Measurements from ENCODE around the gene SLC4A4. TPM values are rescaled to one million over a fixed set of nuclear protein-coding genes. Genes with fewer than 3 reads are reported as not detected.

The SLC4A4 gene
- total RNA-seq, 5 donors from 2014 or later (not counting 1 experiment from before 2014, with no cell fraction given): 0.76 to 3.2 (median 1.5) TPM

GRCh38 chr4:71307729-71308128 is 31.1 kb upstream of the SLC4A4 start:
- DNase-seq (no peak), ATAC-seq (replicated peaks in 1 of 4) (no peak)
- Mint-ChIP-seq H3K27ac (no peak overlapping the region), H3K9me3 (peaks cover 6 to 9% (median 7%) of the 10 kb centered on the region in 3 donors), H3K4me3 (no peak overlapping the region), H3K27me3 (peaks cover 3 to 4% of the 10 kb centered on the region in 2 donors), H3K36me3 (no peaks in the 10 kb centered on the region), H3K4me1 (no peaks in the 10 kb centered on the region)
- ChIA-PET POLR2A (no interaction called here), CTCF (interaction anchor here in 1 of 2 donors (0.5 kb wide), 1 partner anchor 63 kb away, joined by 3 read pairs; no protein-coding TSS in a partner anchor)
- H3K27ac ChIP-seq (ENCODE audit: low read length): no peak overlapping the region
- H3K36me3 ChIP-seq (ENCODE audit: control insufficient read depth in 2 of 2, extremely low read depth in 1 of 2, insufficient read depth in 1 of 2, low read length in 1 of 2): no peaks in the 10 kb centered on the region
- H3K27me3 ChIP-seq (replicated peaks in 1 of 2; ENCODE audit: control insufficient read depth in 2 of 2, extremely low read depth in 1 of 2, insufficient read depth in 2 of 2, low read length in 1 of 2): peaks cover 0 to 6% of the 10 kb centered on the region in 2 experiments
- H3K4me1 ChIP-seq (ENCODE audit: control insufficient read depth in 1 of 2, extremely low read depth in 1 of 2, insufficient read depth in 2 of 2, low read length in 2 of 2): no peaks in the 10 kb centered on the region
- H3K4me3 ChIP-seq (ENCODE audit: control insufficient read depth in 1 of 2, extremely low read depth in 1 of 2, low read length in 1 of 2): no peak overlapping the region
- H3K9me3 ChIP-seq: no peaks in the 10 kb centered on the region
- WGBS (ENCODE audit: insufficient coverage): 100% methylated on average over 1 of the region's 2 CpGs

GRCh38 chr4:71322425-71322824 is 16.4 kb upstream of the SLC4A4 start:
- DNase-seq (no peak), ATAC-seq (replicated peaks in 1 of 4) (no peak)
- H3K4me3 Mint-ChIP-seq: no peak overlapping the region
- H3K9me3 Mint-ChIP-seq: no peaks in the 10 kb centered on the region
- 83% methylated on average over 1 of the region's 3 CpGs for WGBS (ENCODE audit: insufficient coverage)
- no peaks in the 10 kb centered on the region for H3K4me1 Mint-ChIP-seq
- Histone ChIP-seq H3K9me3 (no peaks in the 10 kb centered on the region), H3K27ac (ENCODE audit: low read length) (no peak overlapping the region), H3K27me3 (replicated peaks in 1 of 2; ENCODE audit: control insufficient read depth in 2 of 2, extremely low read depth in 1 of 2, insufficient read depth in 2 of 2, low read length in 1 of 2) (no peaks in the 10 kb centered on the region), H3K4me3 (ENCODE audit: control insufficient read depth in 1 of 2, extremely low read depth in 1 of 2, low read length in 1 of 2) (no peak overlapping the region), H3K4me1 (ENCODE audit: control insufficient read depth in 1 of 2, extremely low read depth in 1 of 2, insufficient read depth in 2 of 2, low read length in 2 of 2) (no peaks in the 10 kb centered on the region), H3K36me3 (ENCODE audit: control insufficient read depth in 2 of 2, extremely low read depth in 1 of 2, insufficient read depth in 1 of 2, low read length in 1 of 2) (no peaks in the 10 kb centered on the region)
- ChIA-PET CTCF (no interaction called here), POLR2A (no interaction called here)
- no peaks in the 10 kb centered on the region for H3K27me3 Mint-ChIP-seq
- no peaks in the 10 kb centered on the region for H3K36me3 Mint-ChIP-seq
- no peak overlapping the region for H3K27ac Mint-ChIP-seq

GRCh38 chr4:71333368-71333767 is 5.5 kb upstream of the SLC4A4 start:
- Histone ChIP-seq H3K27ac (ENCODE audit: low read length) (no peak overlapping the region), H3K4me3 (ENCODE audit: control insufficient read depth in 1 of 2, extremely low read depth in 1 of 2, low read length in 1 of 2) (no peak overlapping the region), H3K36me3 (ENCODE audit: control insufficient read depth in 2 of 2, extremely low read depth in 1 of 2, insufficient read depth in 1 of 2, low read length in 1 of 2) (no peaks in the 10 kb centered on the region), H3K9me3 (no peaks in the 10 kb centered on the region), H3K4me1 (ENCODE audit: control insufficient read depth in 1 of 2, extremely low read depth in 1 of 2, insufficient read depth in 2 of 2, low read length in 2 of 2) (no peaks in the 10 kb centered on the region), H3K27me3 (replicated peaks in 1 of 2; ENCODE audit: control insufficient read depth in 2 of 2, extremely low read depth in 1 of 2, insufficient read depth in 2 of 2, low read length in 1 of 2) (peaks cover 0 to 3% of the 10 kb centered on the region in 2 experiments)
- Mint-ChIP-seq H3K36me3 (no peaks in the 10 kb centered on the region), H3K4me1 (no peaks in the 10 kb centered on the region), H3K27ac (no peak overlapping the region), H3K9me3 (peaks cover 0 to 7% (median 6%) of the 10 kb centered on the region in 3 donors), H3K4me3 (no peak overlapping the region), H3K27me3 (peaks cover 3 to 5% of the 10 kb centered on the region in 2 donors)
- ChIA-PET CTCF (no interaction called here), POLR2A (no interaction called here)
- 76% methylated on average over 3 of the region's 3 CpGs for WGBS (ENCODE audit: insufficient coverage)
- no peak for ATAC-seq (replicated peaks in 1 of 4)
- no peak for DNase-seq

- H3K4me1 ChIP-seq (ENCODE audit: control insufficient read depth in 1 of 2, extremely low read depth in 1 of 2, insufficient read depth in 2 of 2, low read length in 2 of 2): no peaks in the 10 kb centered on the region
- H3K4me1 Mint-ChIP-seq: peaks cover 0 to 2% (median 2%) of the 10 kb centered on the region in 3 donors
- no peak overlapping the region for H3K4me3 Mint-ChIP-seq
- DNase-seq (no peak), ATAC-seq (replicated peaks in 1 of 4) (no peak)
- H3K27ac ChIP-seq (ENCODE audit: low read length): no peak overlapping the region
- no peak overlapping the region for H3K27ac Mint-ChIP-seq
- peaks cover 0 to 7% (median 6%) of the 10 kb centered on the region in 3 donors for H3K9me3 Mint-ChIP-seq
- H3K4me3 ChIP-seq (ENCODE audit: control insufficient read depth in 1 of 2, extremely low read depth in 1 of 2, low read length in 1 of 2): no peak overlapping the region
- H3K27me3 ChIP-seq (replicated peaks in 1 of 2; ENCODE audit: control insufficient read depth in 2 of 2, extremely low read depth in 1 of 2, insufficient read depth in 2 of 2, low read length in 1 of 2): peaks cover 0 to 3% of the 10 kb centered on the region in 2 experiments
- H3K36me3 ChIP-seq (ENCODE audit: control insufficient read depth in 2 of 2, extremely low read depth in 1 of 2, insufficient read depth in 1 of 2, low read length in 1 of 2): no peaks in the 10 kb centered on the region
- H3K36me3 Mint-ChIP-seq: no peaks in the 10 kb centered on the region
- CTCF ChIA-PET: no interaction called here
- H3K27me3 Mint-ChIP-seq: peaks cover 3 to 5% of the 10 kb centered on the region in 2 donors
- H3K9me3 ChIP-seq: no peaks in the 10 kb centered on the region
- POLR2A ChIA-PET: no interaction called here
Measured at GRCh38 chr4:71333960-71334359, 4.9 kb upstream of the SLC4A4 start.

GRCh38 chr4:71334465-71334882 is 4.3 kb upstream of the SLC4A4 start:
- no peak for DNase-seq
- H3K9me3 Mint-ChIP-seq: peaks cover 0 to 7% (median 6%) of the 10 kb centered on the region in 3 donors
- H3K4me1 Mint-ChIP-seq: peaks cover 0 to 3% (median 2%) of the 10 kb centered on the region in 3 donors
- H3K4me3 Mint-ChIP-seq: no peak overlapping the region
- WGBS (ENCODE audit: insufficient coverage): 100% methylated on average over 1 of the region's 3 CpGs
- H3K36me3 Mint-ChIP-seq: no peaks in the 10 kb centered on the region
- H3K36me3 ChIP-seq (ENCODE audit: control insufficient read depth in 2 of 2, extremely low read depth in 1 of 2, insufficient read depth in 1 of 2, low read length in 1 of 2): no peaks in the 10 kb centered on the region
- peaks cover 0 to 4% of the 10 kb centered on the region in 2 experiments for H3K4me1 ChIP-seq (ENCODE audit: control insufficient read depth in 1 of 2, extremely low read depth in 1 of 2, insufficient read depth in 2 of 2, low read length in 2 of 2)
- no peak overlapping the region for H3K27ac ChIP-seq (ENCODE audit: low read length)
- H3K27me3 Mint-ChIP-seq: peaks cover 3 to 6% of the 10 kb centered on the region in 2 donors
- POLR2A ChIA-PET: no interaction called here
- H3K9me3 ChIP-seq: no peaks in the 10 kb centered on the region
- no peak for ATAC-seq (replicated peaks in 1 of 4)
- CTCF ChIA-PET: no interaction called here
- peaks cover 0 to 3% of the 10 kb centered on the region in 2 experiments for H3K27me3 ChIP-seq (replicated peaks in 1 of 2; ENCODE audit: control insufficient read depth in 2 of 2, extremely low read depth in 1 of 2, insufficient read depth in 2 of 2, low read length in 1 of 2)
- H3K27ac Mint-ChIP-seq: no peak overlapping the region
- H3K4me3 ChIP-seq (ENCODE audit: control insufficient read depth in 1 of 2, extremely low read depth in 1 of 2, low read length in 1 of 2): no peak overlapping the region

GRCh38 chr4:71343670-71344466 is 5.0 kb downstream of the SLC4A4 start:
- no peaks in the 10 kb centered on the region for H3K27me3 ChIP-seq (replicated peaks in 1 of 2; ENCODE audit: control insufficient read depth in 2 of 2, extremely low read depth in 1 of 2, insufficient read depth in 2 of 2, low read length in 1 of 2)
- Mint-ChIP-seq H3K9me3 (no peaks in the 10 kb centered on the region), H3K27ac (no peak overlapping the region), H3K4me3 (no peak overlapping the region), H3K36me3 (no peaks in the 10 kb centered on the region), H3K27me3 (peaks cover 0 to 2% of the 10 kb centered on the region in 2 donors), H3K4me1 (peaks cover 0 to 4% (median 2%) of the 10 kb centered on the region in 3 donors)
- no peaks in the 10 kb centered on the region for H3K36me3 ChIP-seq (ENCODE audit: control insufficient read depth in 2 of 2, extremely low read depth in 1 of 2, insufficient read depth in 1 of 2, low read length in 1 of 2)
- no peak for DNase-seq
- no CpG with 5 or more reads among the region's 2 CpGs for WGBS (ENCODE audit: insufficient coverage)
- no peak for ATAC-seq (replicated peaks in 1 of 4)
- H3K27ac ChIP-seq (ENCODE audit: low read length): no peak overlapping the region
- ChIA-PET POLR2A (no interaction called here), CTCF (no interaction called here)
- H3K4me1 ChIP-seq (ENCODE audit: control insufficient read depth in 1 of 2, extremely low read depth in 1 of 2, insufficient read depth in 2 of 2, low read length in 2 of 2): peaks cover 0 to 4% of the 10 kb centered on the region in 2 experiments
- no peaks in the 10 kb centered on the region for H3K9me3 ChIP-seq
- no peak overlapping the region for H3K4me3 ChIP-seq (ENCODE audit: control insufficient read depth in 1 of 2, extremely low read depth in 1 of 2, low read length in 1 of 2)

All from T-cell (primary cell).